GM12892 (cell line): ENCODE data around the gene SESTD1.

Experiments
- POLR2A ChIP-seq: IDR thresholded peaks from 2 replicates; pipeline ENCODE4 v1.6.1; 2011; ENCODE audit warnings: low read depth, low read length, control low read depth
- POLR2AphosphoS5 ChIP-seq: IDR thresholded peaks from 2 replicates; pipeline ENCODE4 v1.6.1; 2011; ENCODE audit warnings: low read depth, low read length, control low read depth

- TF ChIP-seq POLR2A (no peak), POLR2AphosphoS5 (no peak)
Measured at GRCh38 chr2:179224361-179224760, 40.3 kb downstream of the SESTD1 start.
